Dermis microvascular lymphatic vessel endothelial cell (primary cell): Measurements from ENCODE around the gene CASKIN1. TPM values are rescaled to one million over a fixed set of nuclear protein-coding genes. Genes with fewer than 3 reads are reported as not detected.
"Not testable (repeated sequence)": the region's sequence is repeated elsewhere in the genome, so short reads cannot be mapped to it uniquely, and the experiment has no call there.

Experiments
- DNase-seq, 2 donors: peaks; one replicate each; pipeline versions ENCODE4 v3.0.0 to v3.0.0-alpha.2; 2010; ENCODE audit warnings: low read depth in 2 of 2
- total RNA-seq: library from RNA; depleted of rRNA; stranded (reverse); fragments of >200 nt; gene quantifications from 2 replicates; pipeline ENCODE4 v1.2.1, GENCODE V29; 2014

The CASKIN1 gene
- under 0.01 and 0.13 TPM in 2 replicates for total RNA-seq

GRCh38 chr16:2196162-2196980 lies at the start of gene CASKIN1:
CASKIN1 (minus strand) TSS chr16:2196605; CDS start chr16:2196432, 173 bp downstream.
- peak in 1 of 2 donors; percentile 23 for DNase-seq

- DNase-seq = no peak
Observed at GRCh38 chr16:2244926-2245795, 48.8 kb upstream of the CASKIN1 start.

- no peak for DNase-seq
Observed at GRCh38 chr16:2244301-2244700, 47.9 kb upstream of the CASKIN1 start.

GRCh38 chr16:2243781-2244180 lies 47.4 kb upstream of the CASKIN1 start:
- no peak for DNase-seq

GRCh38 chr16:2243031-2243528 lies 46.7 kb upstream of the CASKIN1 start:
- no peak for DNase-seq

- no peak for DNase-seq
Observed at GRCh38 chr16:2242598-2242997, 46.2 kb upstream of the CASKIN1 start.

GRCh38 chr16:2240331-2240730 lies 43.9 kb upstream of the CASKIN1 start:
- DNase-seq = not testable (repeated sequence)

GRCh38 chr16:2238838-2239675 lies 42.7 kb upstream of the CASKIN1 start:
- DNase-seq = no peak

- DNase-seq = no peak
Observed at GRCh38 chr16:2238150-2238837, 41.9 kb upstream of the CASKIN1 start.

GRCh38 chr16:2237493-2238149 lies 41.2 kb upstream of the CASKIN1 start:
- no peak for DNase-seq

- no peak for DNase-seq
Observed at GRCh38 chr16:2237102-2237482, 40.7 kb upstream of the CASKIN1 start.

GRCh38 chr16:2236337-2237101 lies 40.1 kb upstream of the CASKIN1 start, which contains the start of gene DNASE1L2:
DNASE1L2 (plus strand) TSS chr16:2236444; CDS start chr16:2236817, 373 bp downstream.
- peak in 1 of 2 donors; percentile 47 for DNase-seq

- no peak for DNase-seq
Observed at GRCh38 chr16:2235695-2236336, 39.4 kb upstream of the CASKIN1 start.

GRCh38 chr16:2235234-2235651 lies 38.8 kb upstream of the CASKIN1 start:
- no peak for DNase-seq

- DNase-seq = no peak
Observed at GRCh38 chr16:2234813-2235170, 38.4 kb upstream of the CASKIN1 start.

GRCh38 chr16:2233872-2234812 lies 37.7 kb upstream of the CASKIN1 start:
- no peak for DNase-seq

GRCh38 chr16:2233046-2233775 lies 36.8 kb upstream of the CASKIN1 start:
- DNase-seq = no peak
